Activated CD4-positive, alpha-beta T cell treated with anti-CD3 and anti-CD28 coated beads for 24 hours (primary cell): ENCODE data around the gene PCK2.

ENCODE experiments used
- DNase-seq, 2 donors: peaks; one replicate each; pipeline ENCODE4 v3.0.0-alpha.2; 2020; ENCODE audit warnings: low read depth in 2 of 2

The PCK2 gene

DNA sequence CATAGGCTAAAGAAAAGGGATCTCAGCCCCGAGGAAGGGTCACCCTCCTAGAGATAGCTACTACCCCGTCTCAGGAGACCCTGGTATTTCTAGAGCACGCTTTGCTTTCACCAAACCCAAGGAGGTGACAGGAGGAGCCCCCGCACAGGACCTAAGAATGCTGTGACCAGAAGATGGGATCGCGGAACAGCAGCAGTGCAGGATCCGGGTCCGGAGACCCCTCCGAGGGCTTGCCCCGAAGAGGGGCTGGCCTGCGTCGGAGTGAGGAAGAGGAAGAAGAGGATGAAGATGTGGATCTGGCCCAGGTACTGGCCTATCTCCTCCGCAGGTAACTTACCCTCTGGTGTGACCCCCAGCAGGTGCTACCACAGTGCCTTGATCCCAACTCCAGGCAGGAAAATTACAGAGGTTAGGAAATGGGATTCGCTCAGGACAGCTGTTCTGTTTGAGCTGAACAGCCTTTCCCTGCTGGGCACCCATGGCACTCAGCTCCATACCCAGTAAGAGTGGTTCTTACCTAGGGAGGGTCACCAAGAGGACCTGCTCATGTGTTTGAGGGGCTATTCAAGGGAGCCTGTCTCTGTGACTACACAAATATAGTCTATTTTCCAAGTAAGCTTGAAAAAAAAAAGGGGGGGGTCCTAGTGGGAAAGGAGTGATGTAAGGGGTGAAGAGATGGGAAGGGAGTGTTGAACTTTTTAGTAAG is 21.5 kb downstream of the PCK2 start:
- no peak for DNase-seq

- no peak for DNase-seq
These were observed 22.2 kb downstream of the PCK2 start for GRCh38 chr14:24116128-24116814.

- no peak for DNase-seq
These were observed 23.1 kb downstream of the PCK2 start for GRCh38 chr14:24117179-24117578.

DNA sequence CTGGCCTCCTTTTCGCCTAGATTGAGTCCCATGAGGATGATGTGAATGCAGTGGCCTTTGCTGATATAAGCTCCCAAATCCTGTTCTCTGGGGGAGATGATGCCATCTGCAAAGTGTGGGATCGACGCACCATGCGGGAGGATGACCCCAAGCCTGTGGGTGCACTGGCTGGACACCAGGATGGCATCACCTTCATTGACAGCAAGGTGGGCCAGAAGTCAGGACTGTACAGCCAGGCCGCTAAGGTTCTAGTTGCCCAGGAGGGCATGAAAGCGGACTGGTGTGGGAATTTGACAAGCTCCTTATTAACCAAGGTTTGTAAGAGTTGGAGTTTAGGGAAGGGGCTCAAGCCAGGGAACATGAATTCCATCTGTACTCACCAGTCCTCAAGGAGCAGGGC is 25.6 kb downstream of the PCK2 start:
- DNase-seq: no peak

DNA sequence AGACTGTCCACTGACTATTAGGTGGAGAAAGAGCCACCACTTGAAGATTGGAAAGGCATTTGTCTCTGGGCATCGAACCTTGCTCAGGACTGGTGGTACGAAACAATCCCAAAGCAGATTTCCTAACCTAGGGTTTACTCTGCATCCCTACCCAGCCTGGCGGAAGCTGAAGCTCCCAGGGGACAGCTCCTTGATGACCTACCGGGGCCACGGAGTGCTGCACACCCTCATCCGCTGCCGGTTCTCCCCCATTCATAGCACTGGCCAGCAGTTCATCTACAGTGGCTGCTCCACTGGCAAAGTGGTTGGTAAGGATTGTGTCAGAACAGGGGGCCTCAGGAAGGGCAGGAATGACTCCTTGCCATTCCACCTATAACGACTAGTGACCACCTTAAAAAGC is 27.1 kb downstream of the PCK2 start:
- DNase-seq: no peak

- no peak for DNase-seq
These were observed 28.3 kb downstream of the PCK2 start for GRCh38 chr14:24122416-24122815.

GRCh38 chr14:24122898-24123297 is 28.8 kb downstream of the PCK2 start:
- no peak for DNase-seq

- DNase-seq: no peak
These were observed 29.6 kb downstream of the PCK2 start for GRCh38 chr14:24123424-24124417.

DNA sequence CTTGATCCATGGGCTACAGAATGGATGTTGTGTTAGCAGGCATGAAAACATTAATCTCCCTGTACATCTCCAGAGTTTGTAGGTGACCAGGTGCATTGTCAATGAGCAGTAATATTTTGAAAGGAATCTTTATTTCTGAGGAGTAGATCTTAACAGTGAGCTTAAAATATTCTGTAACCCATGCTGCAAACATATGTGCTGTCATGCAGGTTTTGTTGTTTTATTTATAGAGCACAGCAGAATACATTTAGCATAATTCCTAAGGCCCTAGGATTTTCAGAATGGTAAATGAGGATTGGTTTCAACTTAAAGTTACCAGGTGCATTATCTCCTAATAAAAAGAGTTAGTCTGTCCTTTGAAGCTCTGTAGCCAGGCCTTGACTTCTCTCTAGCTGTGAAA is 32.8 kb downstream of the PCK2 start:
- no peak for DNase-seq

GRCh38 chr14:24127673-24128072 is 33.6 kb downstream of the PCK2 start:
- no peak for DNase-seq

DNA sequence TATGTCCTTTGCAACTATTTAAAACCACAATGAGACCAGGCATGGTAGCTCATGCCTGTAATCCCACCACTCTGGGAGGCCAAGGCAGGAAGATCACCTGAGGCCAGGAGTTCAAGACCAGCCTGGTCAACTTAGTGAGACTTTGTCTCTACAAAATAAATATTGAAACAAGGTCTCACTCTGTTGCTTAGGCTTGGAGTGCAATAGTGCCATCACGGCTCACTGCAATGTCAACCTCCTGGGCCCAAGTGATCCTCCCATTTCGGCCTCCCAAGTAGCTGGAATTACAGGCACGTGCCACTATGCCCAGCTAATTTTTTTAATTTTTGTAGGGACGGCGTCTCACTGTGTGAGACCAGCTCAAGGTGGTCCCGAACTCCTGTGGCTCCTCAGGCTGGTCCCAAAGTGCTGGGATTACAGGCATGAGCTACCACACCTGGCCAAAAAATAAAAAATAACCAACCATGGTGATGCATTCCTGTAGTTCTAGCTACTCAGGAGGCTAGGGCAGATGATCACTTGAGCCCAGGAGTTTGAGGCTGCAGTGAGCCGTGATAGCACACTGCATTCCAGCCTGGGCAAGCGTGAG is 35.4 kb downstream of the PCK2 start:
- no peak for DNase-seq

- no peak for DNase-seq
These were observed 36.2 kb downstream of the PCK2 start, which contains the start of gene FITM1 for GRCh38 chr14:24130380-24130716. Gene FITM1 (plus strand): TSS chr14:24130659. CDS start chr14:24131564, 905 bp downstream.

DNA sequence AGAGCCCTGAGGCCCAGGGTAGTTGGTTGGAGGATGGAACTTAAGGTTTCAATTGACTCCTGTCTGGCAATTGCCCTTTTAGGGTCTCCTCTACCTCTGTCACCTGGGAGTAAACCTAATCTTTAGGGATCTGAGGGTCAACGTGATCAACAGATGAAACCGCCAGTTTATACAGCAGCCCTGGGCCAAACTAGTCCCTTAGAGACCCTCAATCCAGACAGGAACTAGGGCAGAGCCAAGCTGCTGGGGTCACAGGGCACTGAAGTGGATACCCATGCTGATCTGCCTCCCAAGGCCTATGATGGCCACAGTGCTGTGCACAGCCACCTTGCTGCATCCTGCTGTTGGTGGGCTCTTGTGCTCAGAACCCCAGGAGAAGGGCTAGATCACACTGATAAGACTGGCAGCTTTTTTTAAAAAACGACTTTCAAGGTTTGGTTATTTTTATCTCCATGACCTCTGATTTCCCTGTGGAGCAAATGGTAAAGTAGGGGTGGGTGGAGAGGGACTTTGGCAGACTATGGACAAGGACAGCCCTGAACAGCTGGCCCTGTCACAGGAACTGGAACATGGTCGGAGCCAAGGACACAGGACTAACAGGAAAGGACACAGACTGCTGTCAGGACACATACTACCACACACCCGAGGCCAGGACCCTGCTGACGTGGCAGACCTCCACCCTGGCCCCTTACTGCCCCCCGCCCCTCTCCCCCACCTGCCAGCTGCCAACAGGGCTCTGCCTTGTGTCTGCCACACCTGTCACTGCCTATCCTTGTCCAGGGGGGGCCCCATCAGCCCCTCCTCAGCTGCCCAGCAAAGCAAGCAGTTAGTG is 36.8 kb downstream of the PCK2 start:
- no peak for DNase-seq

DNA sequence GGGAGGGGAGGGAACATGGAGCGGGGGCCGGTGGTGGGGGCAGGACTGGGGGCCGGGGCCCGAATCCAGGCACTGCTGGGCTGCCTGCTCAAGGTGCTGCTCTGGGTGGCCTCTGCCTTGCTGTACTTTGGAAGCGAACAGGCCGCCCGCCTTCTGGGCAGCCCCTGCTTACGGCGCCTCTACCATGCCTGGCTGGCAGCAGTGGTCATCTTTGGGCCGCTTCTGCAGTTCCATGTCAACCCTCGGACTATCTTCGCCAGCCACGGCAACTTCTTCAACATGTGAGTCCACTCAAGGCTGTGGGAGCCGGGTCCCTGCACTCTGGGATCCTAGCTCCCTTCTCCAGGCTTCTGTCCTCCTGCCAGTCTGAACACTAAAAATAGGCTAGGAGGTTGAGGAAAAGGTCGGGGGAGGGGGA is 37.4 kb downstream of the PCK2 start:
- no peak for DNase-seq

DNA sequence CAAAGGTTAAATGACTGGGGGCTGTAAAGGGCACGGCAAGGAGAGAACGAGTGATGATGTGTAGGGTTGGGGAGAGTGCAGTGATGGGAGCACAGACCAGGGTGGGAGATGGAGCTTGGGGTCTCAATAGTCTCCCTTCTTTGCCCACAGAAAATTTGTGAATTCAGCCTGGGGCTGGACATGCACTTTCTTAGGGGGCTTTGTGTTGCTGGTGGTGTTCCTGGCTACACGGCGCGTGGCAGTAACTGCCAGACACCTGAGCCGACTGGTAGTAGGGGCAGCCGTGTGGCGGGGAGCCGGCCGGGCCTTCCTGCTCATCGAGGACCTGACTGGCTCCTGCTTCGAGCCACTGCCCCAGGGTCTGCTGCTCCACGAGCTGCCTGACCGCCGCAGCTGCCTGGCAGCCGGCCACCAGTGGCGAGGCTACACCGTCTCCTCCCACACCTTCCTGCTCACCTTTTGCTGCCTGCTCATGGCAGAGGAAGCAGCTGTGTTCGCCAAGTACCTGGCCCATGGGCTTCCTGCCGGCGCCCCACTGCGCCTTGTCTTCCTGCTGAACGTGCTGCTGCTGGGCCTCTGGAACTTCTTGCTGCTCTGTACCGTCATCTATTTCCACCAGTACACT is 38.1 kb downstream of the PCK2 start:
- no peak for DNase-seq

DNA sequence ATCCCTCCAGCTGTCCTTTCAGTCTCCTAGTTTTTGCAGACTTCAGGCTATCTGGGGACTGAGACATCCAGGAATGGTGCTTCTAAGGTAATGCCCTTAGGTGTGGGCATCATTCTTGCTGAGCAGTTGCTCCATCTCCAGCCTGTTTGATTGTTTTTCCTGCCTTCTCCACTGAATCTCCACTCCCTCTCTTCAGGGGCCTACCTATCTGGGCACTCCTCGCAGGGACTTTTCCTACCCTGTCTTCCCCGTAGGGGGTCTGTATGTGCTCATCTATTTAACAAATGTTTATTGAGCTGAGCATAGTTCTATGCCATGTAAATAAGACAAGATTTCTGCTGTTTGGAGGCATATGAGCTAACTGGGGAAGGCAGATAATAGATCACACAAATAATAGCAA is 38.9 kb downstream of the PCK2 start:
- DNase-seq: no peak

- DNase-seq: no peak
These were observed 39.6 kb downstream of the PCK2 start for GRCh38 chr14:24133735-24134134.

DNA sequence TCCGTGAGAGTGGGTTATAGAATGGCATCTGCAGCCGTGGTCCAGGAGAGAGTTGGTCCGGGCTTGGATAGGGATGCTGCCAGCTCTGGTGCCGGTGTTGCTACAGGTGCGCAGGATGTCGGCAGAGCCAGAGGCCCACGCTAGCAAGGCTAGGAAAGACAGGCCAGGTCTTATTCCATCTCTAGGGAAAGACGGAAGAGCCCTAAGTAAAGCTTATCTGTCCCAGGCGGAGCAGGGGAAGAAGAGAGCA is 41.4 kb downstream of the PCK2 start:
- DNase-seq: no peak

DNA sequence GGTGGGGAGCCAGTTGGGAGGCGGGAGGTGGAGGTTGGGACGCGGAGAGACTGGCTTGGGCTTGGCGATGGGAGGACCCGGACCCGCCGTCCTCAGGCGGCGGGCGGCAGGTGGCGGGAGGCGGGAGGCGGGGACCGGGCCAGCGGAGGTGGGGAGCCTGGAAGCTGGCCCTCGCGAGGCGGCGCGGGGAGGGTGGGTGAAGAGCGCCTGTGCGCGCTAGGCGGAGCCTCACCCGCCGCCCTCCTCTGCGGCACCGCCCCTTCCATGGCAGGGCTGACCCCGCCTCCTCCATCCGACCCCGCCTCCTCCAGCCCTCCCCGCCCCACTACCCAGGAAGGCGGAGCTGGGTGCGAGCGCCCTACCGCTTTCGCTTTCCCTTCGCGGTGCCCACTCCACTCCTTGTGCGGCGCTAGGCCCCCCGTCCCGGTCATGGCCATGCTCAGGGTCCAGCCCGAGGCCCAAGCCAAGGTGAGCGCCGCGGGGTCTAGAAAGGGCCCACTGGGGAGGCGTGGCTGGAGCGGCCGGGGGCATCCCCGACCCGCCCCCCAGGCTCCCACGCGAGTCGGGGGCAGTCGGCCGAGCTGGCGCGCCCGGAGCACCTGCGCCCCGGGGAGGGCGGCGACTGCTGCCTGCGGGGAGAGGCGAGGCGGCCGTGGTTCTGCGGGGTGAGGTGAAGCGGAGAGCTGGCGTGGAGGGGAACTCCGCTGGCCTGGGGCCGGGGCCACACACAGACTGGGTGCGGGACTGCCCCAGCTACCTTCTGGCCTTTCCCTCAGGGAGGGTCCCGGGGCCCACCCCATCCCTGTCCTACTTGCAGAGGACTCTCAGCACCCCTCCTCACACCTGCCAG is 41.9 kb downstream of the PCK2 start, which contains the start of gene PSME1:
PSME1 (plus strand) TSS at position 361 of the 850 bp plus-strand sequence; CDS start at position 430, 69 bp downstream.
- DNase-seq: peak; percentile 87 to 93
